K562 (cell line): ENCODE data around the gene ITSN1. TPM values are rescaled to one million over a fixed set of nuclear protein-coding genes. Genes with fewer than 3 reads are reported as not detected.

ENCODE experiments used
- BHLHE40 ChIP-seq: IDR thresholded peaks from 2 replicates; pipeline ENCODE4 v1.6.1; 2011; ENCODE audit warnings: low read length, improper control_type of control experiment
- CBFB ChIP-seq: sonication (generic); formaldehyde crosslinking; IDR thresholded peaks from 2 replicates; pipeline ENCODE4 v1.4.0; 2020; ENCODE audit warnings: mild to moderate bottlenecking, missing genetic modification reagents
- COPS2 ChIP-seq: fragments of 450-650 bp; conservative IDR thresholded peaks from 2 replicates; pipeline ENCODE4 v1.6.1; 2016; ENCODE audit warnings: mild to moderate bottlenecking, moderate library complexity
- CTBP1 ChIP-seq: fragments of 450-650 bp; IDR thresholded peaks from 2 replicates; pipeline ENCODE4 v1.6.1; 2016; ENCODE audit warnings: borderline replicate concordance
- CXXC5 ChIP-seq: fragments of 250-450 bp; sonication (Bioruptor Pico); IDR thresholded peaks from 2 replicates; pipeline ENCODE4 v1.8.0; 2022; ENCODE audit warnings: inconsistent platforms, mild to moderate bottlenecking, moderate library complexity
- ERF ChIP-seq: fragments of 450-650 bp; formaldehyde crosslinking; IDR thresholded peaks from 2 replicates; pipeline ENCODE4 v1.4.0; 2020; ENCODE audit warnings: mild to moderate bottlenecking, mixed read lengths
- FOSL1 ChIP-seq: fragments of 200-800 bp; sonication (Bioruptor generic); conservative IDR thresholded peaks from 2 replicates; pipeline ENCODE4 v1.6.1; 2016; ENCODE audit warnings: missing genetic modification characterization, missing compliant biosample characterization
- FOXK2 ChIP-seq, 2 experiments: fragments of 450-650 bp; IDR thresholded peaks in 1 of 2; conservative IDR thresholded peaks in 1 of 2; 2 replicates each; pipeline ENCODE4 v1.6.1; 2016; ENCODE audit warnings: low read depth in 2 of 2, mild to moderate bottlenecking in 1 of 2
- MCM3 ChIP-seq: fragments of 450-650 bp; IDR thresholded peaks from 2 replicates; pipeline ENCODE4 v1.6.1; 2016
- NFYB ChIP-seq: IDR thresholded peaks from 2 replicates; pipeline ENCODE4 v1.6.1; 2011; ENCODE audit warnings: mild to moderate bottlenecking, moderate library complexity; ENCODE audit not compliant: insufficient read length; ENCODE audit errors: extremely low read depth
- PHTF2 ChIP-seq: fragments of 250-450 bp; sonication (Bioruptor Pico); IDR thresholded peaks from 2 replicates; pipeline ENCODE4 v1.5.0; 2021; ENCODE audit warnings: mild to moderate bottlenecking
- SOX6 ChIP-seq: fragments of 450-650 bp; IDR thresholded peaks from 2 replicates; pipeline ENCODE4 v1.6.1; 2014; ENCODE audit warnings: mild to moderate bottlenecking
- TCF7L2 ChIP-seq: fragments of 150-350 bp; IDR thresholded peaks from 2 replicates; pipeline ENCODE4 v1.6.1; 2016; ENCODE audit warnings: low read depth, mild to moderate bottlenecking, low read length, moderate library complexity
- TEAD1 ChIP-seq, 2 experiments: fragments of 450-650 bp in 1 of 2; sonication (generic) in 1 of 2; formaldehyde crosslinking; IDR thresholded peaks; 2 replicates each; pipeline versions ENCODE4 v1.4.0 to v1.8.0; 2020 to 2022; ENCODE audit warnings: mild to moderate bottlenecking in 2 of 2, missing genetic modification reagents in 1 of 2
- TEAD4 ChIP-seq, 2 experiments: sonication (generic) in 1 of 2; formaldehyde crosslinking in 1 of 2; IDR thresholded peaks; 2 replicates each; pipeline versions ENCODE4 v1.6.1 to v1.8.0; 2012 to 2022; ENCODE audit warnings: borderline replicate concordance in 1 of 2, inconsistent platforms in 1 of 2, low read length in 1 of 2, mild to moderate bottlenecking in 1 of 2, missing genetic modification reagents in 1 of 2
- ZFPM2 ChIP-seq: fragments of 250-450 bp; sonication (Bioruptor Pico); IDR thresholded peaks from 2 replicates; pipeline ENCODE4 v1.5.1; 2022; ENCODE audit warnings: mild to moderate bottlenecking
- ZNF282 ChIP-seq: sonication (generic); formaldehyde crosslinking; IDR thresholded peaks from 2 replicates; pipeline ENCODE4 v1.8.1; 2023; ENCODE audit warnings: missing genetic modification reagents
- polyA plus RNA-seq, 8 experiments: library from polyadenylated mRNA; depleted of rRNA in 4 of 8; stranded (reverse) in 5 of 8; unstranded in 3 of 8; fragments of >200 nt; fragmentation: Nextera tagmentation in 2 of 8; fragmentation: Illumina TruSeq in 1 of 8; extraction: Ambion mirVana in 2 of 8; extraction: Trizol in 1 of 8; gene quantifications; 2 replicates each; pipeline versions ENCODE4 v1.2.1 to v1.2.3, GENCODE V29; 2011 to 2014; ENCODE audit warnings: inconsistent platforms in 1 of 8, missing spikeins in 1 of 8
- total RNA-seq, 7 experiments: library from RNA; depleted of rRNA in 6 of 7; stranded (reverse); fragments of >200 nt in 6 of 7; fragmentation: Illumina TruSeq in 2 of 7; extraction: Trizol in 2 of 7; gene quantifications; 2 replicates each; pipeline versions ENCODE4 v1.2.1 to v1.2.3, GENCODE V29; 2011 to 2021; ENCODE audit warnings: low replicate concordance in 1 of 7
- TF ChIP-seq, protein P1 (sequence below): sonication (generic); formaldehyde crosslinking; IDR thresholded peaks from 2 replicates; pipeline ENCODE4 v1.5.0; 2020; ENCODE audit warnings: missing genetic modification reagents
- TF ChIP-seq, protein P2 (sequence below): fragments of 450-650 bp; IDR thresholded peaks from 2 replicates; pipeline ENCODE4 v1.7.0; 2016; ENCODE audit warnings: borderline replicate concordance
- TF ChIP-seq, protein P3 (sequence below): fragments of 450-650 bp; IDR thresholded peaks from 2 replicates; pipeline ENCODE4 v1.7.1; 2018; ENCODE audit warnings: mild to moderate bottlenecking, low read depth; ENCODE audit not compliant: partially characterized antibody
- TF ChIP-seq, protein P4 (sequence below): sonication (generic); formaldehyde crosslinking; IDR thresholded peaks from 2 replicates; pipeline ENCODE4 v1.8.1; 2023; ENCODE audit warnings: mild to moderate bottlenecking, missing genetic modification reagents, moderate library complexity
- TF ChIP-seq, protein P5 (sequence below): fragments of 450-650 bp; IDR thresholded peaks from 2 replicates; pipeline ENCODE4 v1.6.1; 2016; ENCODE audit warnings: low read depth, mild to moderate bottlenecking, moderate library complexity

ITSN1 gene
- total and polyA plus RNA-seq, 9 of the 15 experiments (the other 6 are each of a cell fraction or from before 2014, with no cell fraction given), result 1.1 to 12.6 (median 4.8) TPM

DNA sequence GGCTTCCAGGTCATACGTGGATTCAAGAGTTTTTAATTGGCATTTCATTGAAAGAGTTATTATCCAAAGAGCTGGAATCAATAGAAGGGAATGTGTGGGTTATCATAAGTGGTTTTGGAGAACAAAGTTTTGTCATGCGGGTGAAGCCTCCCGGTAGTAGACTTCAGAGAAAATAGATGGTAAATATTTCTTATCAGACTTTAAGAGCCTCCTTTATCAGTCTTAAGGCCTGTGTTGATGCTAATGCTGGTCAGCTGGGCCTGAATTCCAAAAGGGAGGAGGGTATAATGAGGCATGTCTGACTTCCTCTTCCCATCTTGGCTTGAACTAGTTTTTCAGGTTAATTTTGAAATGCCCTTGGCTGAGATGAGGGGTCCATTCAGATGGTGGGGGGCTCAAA lies 89.7 kb downstream of the ITSN1 start (continued):
- TF ChIP-seq MCM3 (no peak), SOX6 (peak; percentile 54; the same call in 1 of the 2 replicates), TCF7L2 (no peak), ZFPM2 (no peak), CXXC5 (CRISPR knock-in tag) (0 out of 2 replicates have a peak, but pooled peaks have one; percentile 32), FOSL1 (peak; percentile 69), CBFB (CRISPR knock-in tag) (no peak), CTBP1 (peak; percentile 74; the same call in 1 of the 2 replicates), BHLHE40 (no peak), FOXK2 (conservative IDR thresholded peaks at IDR 0.05 in 1 of 2, IDR thresholded peaks at IDR 0.05 in 1 of 2; ENCODE audit: low read depth in 2 of 2) (no peak), ZNF282 (CRISPR knock-in tag) (no peak), COPS2 (no peak), TEAD1 (CRISPR knock-in tag; IDR thresholded peaks at IDR 0.05) (peak in 1 of 2 experiments; percentile 70; a peak in 2 of 4 replicates), NFYB (no peak), PHTF2 (CRISPR knock-in tag) (no peak), ERF (CRISPR knock-in tag) (no peak), TEAD4 (IDR thresholded peaks at IDR 0.05; ENCODE audit: low read length) (peak; percentile 60; the same call in 1 of the 2 replicates), TEAD4 (CRISPR knock-in tag; IDR thresholded peaks at IDR 0.05; ENCODE audit: borderline replicate concordance) (no peak)
- TF ChIP-seq, protein P1, sequence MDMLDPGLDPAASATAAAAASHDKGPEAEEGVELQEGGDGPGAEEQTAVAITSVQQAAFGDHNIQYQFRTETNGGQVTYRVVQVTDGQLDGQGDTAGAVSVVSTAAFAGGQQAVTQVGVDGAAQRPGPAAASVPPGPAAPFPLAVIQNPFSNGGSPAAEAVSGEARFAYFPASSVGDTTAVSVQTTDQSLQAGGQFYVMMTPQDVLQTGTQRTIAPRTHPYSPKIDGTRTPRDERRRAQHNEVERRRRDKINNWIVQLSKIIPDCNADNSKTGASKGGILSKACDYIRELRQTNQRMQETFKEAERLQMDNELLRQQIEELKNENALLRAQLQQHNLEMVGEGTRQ (CRISPR knock-in tag), result 0 out of 2 replicates have a peak, but pooled peaks have one; percentile 13
- TF ChIP-seq, protein P2, sequence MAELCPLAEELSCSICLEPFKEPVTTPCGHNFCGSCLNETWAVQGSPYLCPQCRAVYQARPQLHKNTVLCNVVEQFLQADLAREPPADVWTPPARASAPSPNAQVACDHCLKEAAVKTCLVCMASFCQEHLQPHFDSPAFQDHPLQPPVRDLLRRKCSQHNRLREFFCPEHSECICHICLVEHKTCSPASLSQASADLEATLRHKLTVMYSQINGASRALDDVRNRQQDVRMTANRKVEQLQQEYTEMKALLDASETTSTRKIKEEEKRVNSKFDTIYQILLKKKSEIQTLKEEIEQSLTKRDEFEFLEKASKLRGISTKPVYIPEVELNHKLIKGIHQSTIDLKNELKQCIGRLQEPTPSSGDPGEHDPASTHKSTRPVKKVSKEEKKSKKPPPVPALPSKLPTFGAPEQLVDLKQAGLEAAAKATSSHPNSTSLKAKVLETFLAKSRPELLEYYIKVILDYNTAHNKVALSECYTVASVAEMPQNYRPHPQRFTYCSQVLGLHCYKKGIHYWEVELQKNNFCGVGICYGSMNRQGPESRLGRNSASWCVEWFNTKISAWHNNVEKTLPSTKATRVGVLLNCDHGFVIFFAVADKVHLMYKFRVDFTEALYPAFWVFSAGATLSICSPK, result no peak
- TF ChIP-seq, protein P3, sequence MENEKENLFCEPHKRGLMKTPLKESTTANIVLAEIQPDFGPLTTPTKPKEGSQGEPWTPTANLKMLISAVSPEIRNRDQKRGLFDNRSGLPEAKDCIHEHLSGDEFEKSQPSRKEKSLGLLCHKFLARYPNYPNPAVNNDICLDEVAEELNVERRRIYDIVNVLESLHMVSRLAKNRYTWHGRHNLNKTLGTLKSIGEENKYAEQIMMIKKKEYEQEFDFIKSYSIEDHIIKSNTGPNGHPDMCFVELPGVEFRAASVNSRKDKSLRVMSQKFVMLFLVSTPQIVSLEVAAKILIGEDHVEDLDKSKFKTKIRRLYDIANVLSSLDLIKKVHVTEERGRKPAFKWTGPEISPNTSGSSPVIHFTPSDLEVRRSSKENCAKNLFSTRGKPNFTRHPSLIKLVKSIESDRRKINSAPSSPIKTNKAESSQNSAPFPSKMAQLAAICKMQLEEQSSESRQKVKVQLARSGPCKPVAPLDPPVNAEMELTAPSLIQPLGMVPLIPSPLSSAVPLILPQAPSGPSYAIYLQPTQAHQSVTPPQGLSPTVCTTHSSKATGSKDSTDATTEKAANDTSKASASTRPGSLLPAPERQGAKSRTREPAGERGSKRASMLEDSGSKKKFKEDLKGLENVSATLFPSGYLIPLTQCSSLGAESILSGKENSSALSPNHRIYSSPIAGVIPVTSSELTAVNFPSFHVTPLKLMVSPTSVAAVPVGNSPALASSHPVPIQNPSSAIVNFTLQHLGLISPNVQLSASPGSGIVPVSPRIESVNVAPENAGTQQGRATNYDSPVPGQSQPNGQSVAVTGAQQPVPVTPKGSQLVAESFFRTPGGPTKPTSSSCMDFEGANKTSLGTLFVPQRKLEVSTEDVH, result no peak
- TF ChIP-seq, protein P4, sequence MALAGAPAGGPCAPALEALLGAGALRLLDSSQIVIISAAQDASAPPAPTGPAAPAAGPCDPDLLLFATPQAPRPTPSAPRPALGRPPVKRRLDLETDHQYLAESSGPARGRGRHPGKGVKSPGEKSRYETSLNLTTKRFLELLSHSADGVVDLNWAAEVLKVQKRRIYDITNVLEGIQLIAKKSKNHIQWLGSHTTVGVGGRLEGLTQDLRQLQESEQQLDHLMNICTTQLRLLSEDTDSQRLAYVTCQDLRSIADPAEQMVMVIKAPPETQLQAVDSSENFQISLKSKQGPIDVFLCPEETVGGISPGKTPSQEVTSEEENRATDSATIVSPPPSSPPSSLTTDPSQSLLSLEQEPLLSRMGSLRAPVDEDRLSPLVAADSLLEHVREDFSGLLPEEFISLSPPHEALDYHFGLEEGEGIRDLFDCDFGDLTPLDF, result no peak
- TF ChIP-seq, protein P5, sequence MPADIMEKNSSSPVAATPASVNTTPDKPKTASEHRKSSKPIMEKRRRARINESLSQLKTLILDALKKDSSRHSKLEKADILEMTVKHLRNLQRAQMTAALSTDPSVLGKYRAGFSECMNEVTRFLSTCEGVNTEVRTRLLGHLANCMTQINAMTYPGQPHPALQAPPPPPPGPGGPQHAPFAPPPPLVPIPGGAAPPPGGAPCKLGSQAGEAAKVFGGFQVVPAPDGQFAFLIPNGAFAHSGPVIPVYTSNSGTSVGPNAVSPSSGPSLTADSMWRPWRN, result 0 out of 2 replicates have a peak, but pooled peaks have one; percentile 35
